ENCODE results near the gene DNTTIP2. TPM values are rescaled to one million over a fixed set of nuclear protein-coding genes. Genes with fewer than 3 reads are reported as not detected.
"Not testable (repeated sequence)": the region's sequence is repeated elsewhere in the genome, so short reads cannot be mapped to it uniquely, and the experiment has no call there.

DNTTIP2 gene
- total RNA-seq, 1 experiment from 2014 or later, result 24.8 TPM

DNA sequence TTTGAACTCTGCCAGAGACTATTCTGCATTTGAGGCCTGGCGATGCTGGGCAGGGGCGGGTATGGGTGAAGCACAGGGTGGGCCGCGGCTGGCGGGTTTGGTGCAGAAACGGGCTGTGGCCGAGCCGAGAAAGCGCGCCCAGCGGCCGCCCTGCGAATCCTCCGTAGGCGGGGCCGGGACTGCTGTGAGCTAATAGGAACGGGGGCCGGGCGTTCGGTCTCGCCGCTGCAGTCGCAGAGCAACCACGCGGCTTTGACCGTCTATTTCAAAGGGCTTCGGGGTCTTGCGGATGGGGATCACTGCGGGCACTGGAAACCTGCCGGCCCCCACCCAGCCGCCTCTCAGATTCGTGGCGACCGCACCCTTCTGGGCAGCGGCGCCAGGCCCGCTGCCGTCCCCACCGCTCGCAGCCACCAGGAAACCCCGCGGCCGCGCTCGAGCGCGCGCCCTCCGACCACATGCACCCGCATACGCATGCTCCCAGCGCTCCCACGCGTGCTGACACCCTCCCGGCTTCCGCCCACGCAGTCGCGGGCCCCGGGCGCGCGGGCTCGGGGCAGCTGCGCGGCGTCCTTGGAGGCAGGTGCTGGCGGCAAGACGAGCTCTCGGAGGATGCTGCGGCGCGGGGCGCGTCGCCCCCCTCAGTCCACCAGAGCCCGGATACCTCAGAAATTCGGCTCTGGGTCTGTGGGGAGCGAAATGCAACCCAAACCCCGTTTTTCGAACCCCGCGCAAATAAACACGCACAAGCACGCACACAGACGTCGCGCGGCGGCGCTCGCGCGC is 32.6 kb downstream of the DNTTIP2 start:
- DNase-seq (ENCODE audit: low spot score), result peak; percentile 85
- in situ Hi-C loops (cut with HindIII; ENCODE audit: low sequenced_read_pairs), result no loop called here

DNA sequence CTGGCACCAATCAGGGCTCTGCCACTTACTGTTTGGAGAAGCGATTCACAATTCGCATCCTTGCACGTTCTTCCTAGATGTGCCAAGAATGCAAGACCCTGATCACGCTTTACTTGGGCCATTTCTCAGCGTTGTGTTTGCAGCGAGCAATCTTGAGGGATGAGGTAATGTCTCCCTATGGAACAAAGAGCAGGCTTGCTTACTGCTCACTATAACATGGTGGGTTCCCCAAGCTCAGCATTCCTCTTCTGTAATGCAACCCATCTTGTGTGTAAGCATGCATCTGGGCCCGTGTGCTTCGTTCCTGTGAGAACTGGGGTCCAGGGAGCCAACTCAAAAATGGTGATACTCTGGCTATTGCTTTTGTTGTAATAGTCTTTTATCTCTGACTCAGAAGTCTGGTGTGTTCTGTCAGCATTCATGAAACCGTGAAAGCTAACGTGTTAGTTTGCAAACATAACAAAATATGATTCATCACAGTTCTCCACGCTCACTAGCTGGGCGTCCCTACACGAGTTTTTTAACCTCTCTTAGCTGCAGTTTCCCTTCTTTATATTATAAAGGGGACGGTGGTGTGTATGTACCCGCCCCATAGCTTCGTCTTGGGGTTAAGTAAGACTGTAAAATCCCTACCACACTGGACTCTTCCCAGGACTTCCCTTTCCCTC is 33.3 kb downstream of the DNTTIP2 start:
- in situ Hi-C loops (cut with HindIII; ENCODE audit: low sequenced_read_pairs), result no loop called here
- peak; percentile 47 for DNase-seq (ENCODE audit: low spot score)

GRCh38 chr1:93844262-93845045 is 34.6 kb downstream of the DNTTIP2 start:
- in situ Hi-C loops (cut with HindIII; ENCODE audit: low sequenced_read_pairs), result no loop called here
- peak; percentile 73 for DNase-seq (ENCODE audit: low spot score)

GRCh38 chr1:93842750-93843500 is 36.1 kb downstream of the DNTTIP2 start:
- in situ Hi-C loops (cut with HindIII; ENCODE audit: low sequenced_read_pairs), result no loop called here
- DNase-seq (ENCODE audit: low spot score), result no peak

DNA sequence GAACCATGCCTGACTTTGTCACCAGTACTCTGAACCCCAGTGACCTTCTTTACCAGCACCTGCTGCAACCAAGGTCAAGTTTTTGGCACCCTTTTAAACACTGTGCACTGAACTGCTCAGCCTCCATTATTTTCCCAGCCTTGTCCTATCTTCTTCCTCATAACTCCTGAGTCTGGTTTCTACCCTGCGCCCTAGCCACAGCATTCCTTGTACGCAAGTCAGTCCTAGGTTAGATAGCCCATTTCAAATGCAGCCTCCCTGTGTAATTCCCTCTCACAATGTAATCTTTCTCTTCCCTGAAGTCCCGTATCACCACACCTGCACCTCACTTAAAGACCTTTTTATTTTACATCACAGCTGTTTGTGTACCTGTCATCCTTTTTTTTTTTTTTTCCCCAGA is 37.2 kb downstream of the DNTTIP2 start:
- in situ Hi-C loops (cut with HindIII; ENCODE audit: low sequenced_read_pairs), result no loop called here
- no peak for DNase-seq (ENCODE audit: low spot score)

- in situ Hi-C loops (cut with HindIII; ENCODE audit: low sequenced_read_pairs), result no loop called here
- no peak for DNase-seq (ENCODE audit: low spot score)
Observed at GRCh38 chr1:93840956-93841482, 38.0 kb downstream of the DNTTIP2 start.

- in situ Hi-C loops (cut with HindIII; ENCODE audit: low sequenced_read_pairs), result no loop called here
- no peak for DNase-seq (ENCODE audit: low spot score)
Observed at GRCh38 chr1:93839753-93840152, 39.3 kb downstream of the DNTTIP2 start.

GRCh38 chr1:93839307-93839706 is 39.7 kb downstream of the DNTTIP2 start:
- in situ Hi-C loops (cut with HindIII; ENCODE audit: low sequenced_read_pairs), result no loop called here
- no peak for DNase-seq (ENCODE audit: low spot score)

DNA sequence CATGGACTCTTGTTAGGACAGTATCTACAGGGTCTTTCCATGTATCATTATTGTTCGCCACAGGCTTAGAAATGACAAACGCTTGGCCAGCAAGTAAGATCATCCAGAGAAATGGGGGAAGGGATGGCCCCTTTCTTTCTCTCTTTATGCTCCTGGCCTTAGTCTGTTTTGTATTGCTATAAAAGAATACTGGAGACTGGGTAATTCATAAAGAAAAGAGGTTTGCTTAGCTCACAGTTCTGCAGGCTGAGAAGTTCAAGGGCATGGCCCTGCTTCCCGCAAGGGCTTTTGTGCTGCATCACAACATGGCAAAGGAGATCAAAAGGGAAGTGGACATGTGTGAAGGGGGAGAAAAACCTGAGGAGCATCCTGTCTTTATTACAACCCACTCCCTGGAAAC is 41.0 kb downstream of the DNTTIP2 start:
- no peak for DNase-seq (ENCODE audit: low spot score)
- in situ Hi-C loops (cut with HindIII; ENCODE audit: low sequenced_read_pairs), result no loop called here

- DNase-seq (ENCODE audit: low spot score); in situ Hi-C loops (cut with HindIII; ENCODE audit: low sequenced_read_pairs): not testable (repeated sequence)
Observed at GRCh38 chr1:93833293-93833692, 45.7 kb downstream of the DNTTIP2 start.

GRCh38 chr1:93829061-93829460 is 49.9 kb downstream of the DNTTIP2 start:
- in situ Hi-C loops (cut with HindIII; ENCODE audit: low sequenced_read_pairs), result no loop called here
- DNase-seq (ENCODE audit: low spot score), result no peak

DNA sequence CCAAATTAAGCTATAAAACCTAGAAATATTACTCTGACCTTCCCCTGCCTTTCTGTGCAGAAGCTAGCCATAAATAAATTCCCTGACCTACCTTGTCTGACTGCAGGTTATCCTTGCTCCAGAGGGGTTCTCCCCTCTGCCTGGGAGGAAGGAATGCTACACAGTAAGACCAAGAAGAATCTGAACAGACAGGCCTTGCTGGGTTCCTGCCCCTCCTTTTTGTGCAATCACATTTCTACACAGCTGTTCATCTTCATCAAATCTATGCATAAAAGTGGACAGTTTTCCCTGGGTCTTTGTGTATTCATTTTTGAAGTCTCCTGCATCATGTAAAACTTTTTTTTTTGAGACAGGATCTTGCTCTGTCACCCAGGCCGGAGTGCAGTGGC is 50.6 kb downstream of the DNTTIP2 start:
- in situ Hi-C loops (cut with HindIII; ENCODE audit: low sequenced_read_pairs), result no loop called here
- DNase-seq (ENCODE audit: low spot score), result no peak

DNA sequence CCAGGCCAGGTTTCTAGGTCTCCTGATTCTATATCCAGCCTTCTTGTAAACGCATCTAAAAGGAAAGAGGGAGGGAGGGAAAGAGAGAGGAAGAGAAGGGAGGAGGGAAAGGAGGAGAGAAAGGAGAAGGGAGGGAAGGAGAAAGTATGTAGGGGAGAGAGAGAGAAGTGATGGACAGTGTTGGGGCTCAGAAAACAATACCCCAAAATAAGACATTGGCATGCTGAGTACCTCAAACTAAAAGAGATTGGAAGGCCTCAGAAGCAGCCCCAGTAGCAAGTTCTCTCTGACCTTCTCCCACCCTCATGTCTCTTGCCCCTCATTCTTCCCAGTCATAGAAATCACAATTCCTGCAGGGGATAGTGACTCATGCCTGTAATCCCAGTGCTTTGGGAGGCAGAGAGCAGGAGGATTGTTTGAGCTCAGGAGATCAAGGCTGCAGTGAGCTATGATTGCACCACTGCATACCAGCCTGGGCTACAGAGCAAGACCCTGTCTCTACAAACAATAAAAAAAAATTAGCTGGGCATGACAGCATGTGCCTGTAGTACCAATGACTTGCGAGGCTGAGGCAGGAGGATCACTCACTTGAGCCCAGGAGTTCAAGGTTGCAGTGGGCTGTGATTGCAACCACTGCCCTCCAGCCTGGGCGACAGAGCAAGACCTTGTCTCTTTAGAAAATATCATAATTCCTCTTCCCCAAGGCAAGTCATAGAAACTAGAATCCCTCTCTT is 51.2 kb downstream of the DNTTIP2 start:
- DNase-seq (ENCODE audit: low spot score), result no peak
- in situ Hi-C loops (cut with HindIII; ENCODE audit: low sequenced_read_pairs), result no loop called here

DNA sequence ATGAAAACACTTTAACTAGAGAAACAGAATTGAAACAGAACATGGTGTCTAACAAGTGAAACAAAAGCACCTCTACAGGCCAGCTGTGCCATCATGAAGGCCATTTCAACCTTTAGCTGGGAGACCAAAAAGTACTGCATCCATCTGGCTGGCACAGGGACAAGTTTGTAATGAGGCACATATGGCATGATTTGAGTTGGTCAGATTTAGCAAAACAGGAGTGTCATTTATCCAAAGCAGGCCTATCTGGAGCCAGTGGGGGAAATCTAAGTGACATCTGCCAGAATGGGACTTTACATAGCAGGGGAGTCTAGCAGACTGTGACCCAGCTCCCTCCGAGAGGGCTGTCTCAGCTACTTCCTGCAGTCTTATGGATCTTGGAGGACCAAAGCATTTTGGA is 51.9 kb downstream of the DNTTIP2 start:
- DNase-seq (ENCODE audit: low spot score), result peak; percentile 54
- in situ Hi-C loops (cut with HindIII; ENCODE audit: low sequenced_read_pairs), result no loop called here

DNA sequence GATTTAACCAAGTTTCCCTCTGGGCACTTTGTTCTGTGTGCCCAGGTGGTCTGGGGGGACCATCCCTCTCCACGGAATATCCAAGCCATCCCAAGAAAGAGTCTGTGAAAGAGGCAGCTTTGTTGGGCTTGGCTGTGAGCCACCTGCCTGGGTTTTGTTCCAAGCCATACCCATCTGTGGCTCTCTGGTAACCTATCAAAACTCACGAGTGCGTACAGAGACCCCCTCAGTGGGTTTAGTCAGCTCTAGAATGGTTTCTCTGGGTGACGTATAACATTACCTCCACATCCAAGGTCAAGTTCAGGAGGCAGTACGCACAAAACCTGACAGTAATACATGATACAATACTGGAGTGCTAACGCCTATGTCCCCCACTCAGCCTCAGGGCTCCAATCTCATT is 54.2 kb downstream of the DNTTIP2 start:
- DNase-seq (ENCODE audit: low spot score), result no peak
- in situ Hi-C loops (cut with HindIII; ENCODE audit: low sequenced_read_pairs), result no loop called here

- DNase-seq (ENCODE audit: low spot score), result no peak
- in situ Hi-C loops (cut with HindIII; ENCODE audit: low sequenced_read_pairs), result no loop called here
Observed at GRCh38 chr1:93822730-93823425, 56.1 kb downstream of the DNTTIP2 start.

- in situ Hi-C loops (cut with HindIII; ENCODE audit: low sequenced_read_pairs), result no loop called here
- no peak for DNase-seq (ENCODE audit: low spot score)
Observed at GRCh38 chr1:93821423-93822144, 57.4 kb downstream of the DNTTIP2 start.

All from G401 (cell line).